K562 (cell line): Measurements from ENCODE around the gene ZNF776. TPM values are rescaled to one million over a fixed set of nuclear protein-coding genes. Genes with fewer than 3 reads are reported as not detected.

Experiments
- ATAC-seq: fragments of 200-7000 bp; cut with Tn5 transposase; 3 replicates; pipeline ENCODE4 v1.9.1; 2020; ENCODE audit warnings: moderate library complexity
- BruUV-seq: library from RNA; stranded (reverse); fragments of 400-500 nt; replicated peaks from 2 replicates; lab custom pipeline; 2021; lab: Mats Ljungman, UMichigan
- CTCF ChIA-PET: fragments of 300-600 bp; formaldehyde crosslinking; extraction: SDS; loops from one replicate; lab custom pipeline; 2021; ENCODE audit warnings: low intra/inter-chr PET ratio; lab: Yijun Ruan, JAX
- POLR2A ChIA-PET: fragments of 300-600, 350-650 bp; sonication (Branson Sonifier 250); formaldehyde crosslinking; extraction: SDS; loops from one replicate; lab custom pipeline; 2021; ENCODE audit warnings: antibody characterized with exemption, inconsistent platforms; lab: Yijun Ruan, JAX
- DNase-seq, 4 experiments: peaks; one replicate each; pipeline versions ENCODE4 v3.0.0 to v3.0.0-alpha.2; 2011 to 2018; ENCODE audit warnings: low spot score in 3 of 4, mixed read lengths in 3 of 4; ENCODE audit errors: extremely low read depth in 1 of 4
- FAIRE-seq: peaks from 2 replicates; lab custom pipeline; 2011; peaks lifted over from hg19 to GRCh38; lab: Jason Lieb, UNC
- H2AFZ ChIP-seq: 2 replicates; pipeline ENCODE4 v1.6.0; 2011; ENCODE audit warnings: low read depth, low read length, control low read depth, inconsistent platforms
- H3K27ac ChIP-seq: fragments of 200-600 bp; 3 replicates; pipeline ENCODE4 v1.8.0; 2011; ENCODE audit warnings: low read depth, mild to moderate bottlenecking, control low read depth, inconsistent platforms, low read length, moderate library complexity, mixed read lengths; ENCODE audit errors: extremely low read depth
- H3K27me3 ChIP-seq, 2 experiments: fragments of 300-600 bp in 1 of 2; 2 replicates in 1 of 2; 3 replicates in 1 of 2; pipeline versions ENCODE4 v1.6.0 to v1.8.0; 2011; ENCODE audit warnings: inconsistent platforms in 2 of 2, low read length in 2 of 2, mild to moderate bottlenecking in 1 of 2, mixed read lengths in 1 of 2, moderate library complexity in 1 of 2; ENCODE audit not compliant: control insufficient read depth in 2 of 2, insufficient read depth in 2 of 2
- H3K36me3 ChIP-seq: fragments of 300-600 bp; 3 replicates; pipeline ENCODE4 v1.8.0; 2011; ENCODE audit warnings: mild to moderate bottlenecking, low read length, inconsistent platforms; ENCODE audit not compliant: control insufficient read depth, insufficient read depth
- H3K4me1 ChIP-seq, 2 experiments: fragments of 200-600 bp in 1 of 2; replicated peaks in 1 of 2; 2 replicates in 1 of 2; 3 replicates in 1 of 2; pipeline versions ENCODE4 v1.5.1 to v1.8.0; 2011; ENCODE audit warnings: inconsistent platforms in 2 of 2, low read length in 2 of 2, mild to moderate bottlenecking in 1 of 2, mixed read lengths in 1 of 2, moderate library complexity in 1 of 2; ENCODE audit not compliant: control insufficient read depth in 2 of 2, insufficient read depth in 2 of 2
- H3K4me2 ChIP-seq: 2 replicates; pipeline ENCODE4 v1.6.1; 2011; ENCODE audit warnings: low read length, control low read depth, inconsistent platforms, mixed read lengths; ENCODE audit not compliant: insufficient read depth
- H3K4me3 ChIP-seq: fragments of 200-600 bp; sonication (generic), shearing (Covaris generic); 2 replicates; pipeline ENCODE4 v1.5.1; 2016; ENCODE audit warnings: control low read depth, inconsistent platforms
- H3K79me2 ChIP-seq: fragments of 200-600 bp; 3 replicates; pipeline ENCODE4 v1.8.0; 2011; ENCODE audit warnings: low read length, inconsistent platforms; ENCODE audit not compliant: control insufficient read depth, insufficient read depth
- H3K9ac ChIP-seq, 2 experiments: 2 replicates each; pipeline versions ENCODE4 v1.6.0 to v1.6.1; 2011; ENCODE audit warnings: low read depth in 2 of 2, low read length in 2 of 2, control low read depth in 1 of 2, inconsistent platforms in 1 of 2, mild to moderate bottlenecking in 1 of 2, mixed read lengths in 1 of 2; ENCODE audit not compliant: insufficient read depth in 1 of 2
- H3K9me1 ChIP-seq: one replicate; pipeline ENCODE4 v1.6.0; 2011; ENCODE audit warnings: inconsistent platforms, mild to moderate bottlenecking, low read length, moderate library complexity; ENCODE audit not compliant: control insufficient read depth, insufficient read depth
- H3K9me3 ChIP-seq: replicated peaks from 2 replicates; pipeline ENCODE4 v1.5.1; 2011; ENCODE audit warnings: low read depth, low read length, inconsistent platforms; ENCODE audit not compliant: control insufficient read depth, insufficient read depth
- H4K20me1 ChIP-seq: replicated peaks from 2 replicates; pipeline ENCODE4 v1.6.1; 2011; ENCODE audit warnings: low read length, inconsistent platforms, mixed read lengths; ENCODE audit not compliant: control insufficient read depth, insufficient read depth
- CREB3L1 ChIP-seq: fragments of 450-650 bp; IDR thresholded peaks from 2 replicates; pipeline ENCODE4 v1.6.1; 2014; ENCODE audit warnings: low read depth, mild to moderate bottlenecking, moderate library complexity, borderline replicate concordance
- CTBP1 ChIP-seq: fragments of 450-650 bp; IDR thresholded peaks from 2 replicates; pipeline ENCODE4 v1.6.1; 2016; ENCODE audit warnings: borderline replicate concordance
- DLX4 ChIP-seq: fragments of 250-450 bp; sonication (Bioruptor Pico); IDR thresholded peaks from 2 replicates; pipeline ENCODE4 v1.6.1; 2021; ENCODE audit warnings: mild to moderate bottlenecking
- ETS1 ChIP-seq: conservative IDR thresholded peaks from 2 replicates; pipeline ENCODE4 v1.6.1; 2011; ENCODE audit warnings: low read depth, mild to moderate bottlenecking, low read length; ENCODE audit not compliant: control insufficient read depth
- FOXA1 ChIP-seq: fragments of 450-650 bp; IDR thresholded peaks from 2 replicates; pipeline ENCODE4 v1.6.1; 2016; ENCODE audit warnings: mild to moderate bottlenecking, borderline replicate concordance
- HDAC3 ChIP-seq: fragments of 450-650 bp; IDR thresholded peaks from 2 replicates; pipeline ENCODE4 v1.6.1; 2018; ENCODE audit warnings: borderline replicate concordance, mild to moderate bottlenecking, moderate library complexity; ENCODE audit not compliant: partially characterized antibody
- KLF6 ChIP-seq: fragments of 250-450 bp; sonication (Bioruptor Pico); IDR thresholded peaks from 2 replicates; pipeline ENCODE4 v1.4.0; 2020; ENCODE audit warnings: mild to moderate bottlenecking, moderate library complexity, borderline replicate concordance
- MYC ChIP-seq, 2 experiments: fragments of 250-450 bp in 1 of 2; sonication (Bioruptor Pico) in 1 of 2; IDR thresholded peaks; 2 replicates each; pipeline versions ENCODE4 v1.5.1 to v1.6.1; 2012 to 2021; ENCODE audit warnings: low read depth in 2 of 2, borderline replicate concordance in 1 of 2, improper control_type of control experiment in 1 of 2, low read length in 1 of 2, mild to moderate bottlenecking in 1 of 2, moderate library complexity in 1 of 2
- NR0B1 ChIP-seq: fragments of 450-650 bp; IDR thresholded peaks from one replicate; pipeline ENCODE4 v1.6.1; 2018; ENCODE audit warnings: mild to moderate bottlenecking, moderate library complexity; ENCODE audit not compliant: partially characterized antibody
- POLR3G ChIP-seq: IDR thresholded peaks from 2 replicates; pipeline ENCODE4 v1.6.1; 2011; ENCODE audit not compliant: insufficient read length, insufficient replicate concordance; ENCODE audit errors: extremely low read depth
- SMAD3 ChIP-seq: fragments of 450-650 bp; formaldehyde crosslinking; conservative IDR thresholded peaks from 2 replicates; pipeline ENCODE4 v1.4.0; 2020; ENCODE audit warnings: mild to moderate bottlenecking
- TSHZ1 ChIP-seq: fragments of 250-450 bp; sonication (Bioruptor Pico); IDR thresholded peaks from 2 replicates; pipeline ENCODE4 v1.4.0; 2020; ENCODE audit warnings: mild to moderate bottlenecking, moderate library complexity
- U2AF2 ChIP-seq: fragments of 200-400 bp; formaldehyde crosslinking; optimal IDR thresholded peaks from 2 replicates; pipeline ENCODE3; 2017; ENCODE audit warnings: low read depth, mild to moderate bottlenecking, low read length
- ZNF3 ChIP-seq: fragments of 250-450 bp; sonication (Bioruptor Pico); IDR thresholded peaks from 2 replicates; pipeline ENCODE4 v1.5.0; 2021; ENCODE audit warnings: mild to moderate bottlenecking, moderate library complexity
- WGBS: fragments of 100-300 bp; shearing (Covaris generic); methylation state at CpG from one replicate; pipeline ENCODE4 v1.1.6; 2016; ENCODE audit warnings: low coverage, mixed read lengths; ENCODE audit not compliant: insufficient coverage; ENCODE audit errors: missing lambda C conversion rate; 5-methylcytosine and 5-hydroxymethylcytosine counted together
- in situ Hi-C: fragments of 300-500 bp; cut with MboI; formaldehyde crosslinking; loops from 4 replicates; pipeline ENCODE4 v1.15.0; 2018; ENCODE audit warnings: inconsistent platforms, mixed read lengths
- intact Hi-C: fragments of 100-400 bp; cut with micrococcal nuclease; formaldehyde crosslinking; loops from 2 replicates; pipeline ENCODE4 v1.14.2; 2022
- polyA plus RNA-seq, 8 experiments: library from polyadenylated mRNA; depleted of rRNA in 4 of 8; stranded (reverse) in 5 of 8; unstranded in 3 of 8; fragments of >200 nt; fragmentation: Nextera tagmentation in 2 of 8; fragmentation: Illumina TruSeq in 1 of 8; extraction: Ambion mirVana in 2 of 8; extraction: Trizol in 1 of 8; gene quantifications; 2 replicates each; pipeline versions ENCODE4 v1.2.1 to v1.2.3, GENCODE V29; 2011 to 2014; ENCODE audit warnings: inconsistent platforms in 1 of 8, missing spikeins in 1 of 8
- total RNA-seq, 7 experiments: library from RNA; depleted of rRNA in 6 of 7; stranded (reverse); fragments of >200 nt in 6 of 7; fragmentation: Illumina TruSeq in 2 of 7; extraction: Trizol in 2 of 7; gene quantifications; 2 replicates each; pipeline versions ENCODE4 v1.2.1 to v1.2.3, GENCODE V29; 2011 to 2021; ENCODE audit warnings: low replicate concordance in 1 of 7

Gene ZNF776
- total and polyA plus RNA-seq, 9 of the 15 experiments (the other 6 are each of a cell fraction or from before 2014, with no cell fraction given) = 2.2 to 16.9 (median 8.2) TPM

GRCh38 chr19:57759096-57759495, 12.5 kb downstream of the ZNF776 start:
- H3K79me2 ChIP-seq = no peaks in the 10 kb centered on the region
- in situ Hi-C loops (no loop called here), intact Hi-C loops (no loop called here)
- H3K9me3 ChIP-seq = peaks cover 19% of the 10 kb centered on the region
- no peak for DNase-seq
- no peak overlapping the region for H3K27ac ChIP-seq
- H2AFZ ChIP-seq = no peak overlapping the region
- no peaks in the 10 kb centered on the region for H4K20me1 ChIP-seq
- POLR2A ChIA-PET = interaction anchor here (0.7 kb wide), 1 partner anchor 13 kb away, joined by 3 read pairs; the partner anchor contains the start of gene ZNF776
- CTCF ChIA-PET = no interaction called here
- no peak for FAIRE-seq
- no peak overlapping the region for H3K4me3 ChIP-seq
- 76% methylated on average over 2 of the region's 2 CpGs for WGBS
- H3K4me2 ChIP-seq = no peak overlapping the region
- no peaks in the 10 kb centered on the region for H3K4me1 ChIP-seq
- H3K27me3 ChIP-seq = no peaks in the 10 kb centered on the region
- peaks cover 34% of the 10 kb centered on the region for H3K36me3 ChIP-seq
- BruUV-seq = no TSS peak
- H3K9ac ChIP-seq = no peak overlapping the region
- no peaks in the 10 kb centered on the region for H3K9me1 ChIP-seq
- TF ChIP-seq NR0B1 = no peak
- TF ChIP-seq DLX4 (CRISPR knock-in tag) = no peak
- no peak for TF ChIP-seq ETS1
- TF ChIP-seq ZNF3 (CRISPR knock-in tag) = no peak
- TF ChIP-seq U2AF2 = no peak
- TF ChIP-seq CREB3L1 = no peak
- no peak for TF ChIP-seq TSHZ1 (CRISPR knock-in tag)
- no peak for TF ChIP-seq FOXA1
- TF ChIP-seq KLF6 (CRISPR knock-in tag) = no peak
- TF ChIP-seq HDAC3 = no peak
- TF ChIP-seq SMAD3 = no peak
- no peak for TF ChIP-seq CTBP1
- TF ChIP-seq POLR3G = no peak
- no peak for TF ChIP-seq MYC (IDR thresholded peaks at IDR 0.05; ENCODE audit: low read depth, low read length)
- TF ChIP-seq MYC (CRISPR knock-in tag; IDR thresholded peaks at IDR 0.05; ENCODE audit: borderline replicate concordance, low read depth) = no peak
- ATAC-seq = no peak
